ENCODE results near the gene AICDA.

Gene AICDA

GRCh38 chr12:8554451-8555195 lies 58.0 kb downstream of the AICDA start:
- no peak for DNase-seq (ENCODE audit: low read depth)

GRCh38 chr12:8553088-8553627 lies 59.5 kb downstream of the AICDA start:
- DNase-seq (ENCODE audit: low read depth), result no peak
